Measurements from ENCODE around the gene GBGT1. TPM values are rescaled to one million over a fixed set of nuclear protein-coding genes. Genes with fewer than 3 reads are reported as not detected.
"Not testable (repeated sequence)": the region's sequence is repeated elsewhere in the genome, so short reads cannot be mapped to it uniquely, and the experiment has no call there.

The GBGT1 gene
- 1 to 10 TPM in 5 of 6 donors, under 1 TPM in 1; 0.96 to 4.0 (median 2.4) TPM for polyA plus RNA-seq (ENCODE audit: low read depth in 6 of 6)

- H3K4me3 Mint-ChIP-seq = peak within 1 kb of the TSS; percentile 85 to 95 (median 90)
- peaks cover 21 to 31% (median 26%) of the 10 kb centered on the region in 3 donors for H3K4me1 Mint-ChIP-seq
- peak within 1 kb of the TSS; percentile 79 to 93 (median 88) for H3K27ac Mint-ChIP-seq
- no peaks in the 10 kb centered on the region for H3K9me3 Mint-ChIP-seq
- ATAC-seq (ENCODE audit: low read depth in 2 of 2) = peak; percentile 82 to 86
- DNase-seq = peak; percentile 72
- H3K36me3 Mint-ChIP-seq = peaks cover 0 to 9% of the 10 kb centered on the region in 2 donors
- peaks cover 4 to 8% (median 7%) of the 10 kb centered on the region in 3 donors for H3K27me3 Mint-ChIP-seq
These were observed at the start of gene GBGT1 for GRCh38 chr9:133163504-133164172. Gene GBGT1 (minus strand): TSS chr9:133163914. CDS start chr9:133162412, 1,502 bp downstream.

- Mint-ChIP-seq H3K36me3 (no peaks in the 10 kb centered on the region), H3K4me3 (no peak overlapping the region), H3K27ac (no peak overlapping the region), H3K27me3 (peaks cover 13 to 56% (median 48%) of the 10 kb centered on the region in 3 donors), H3K9me3 (peaks cover 0 to 21% (median 8%) of the 10 kb centered on the region in 7 donors), H3K4me1 (no peaks in the 10 kb centered on the region)
- DNase-seq = no peak
- ATAC-seq (ENCODE audit: low read depth in 2 of 2) = no peak
These were observed 46.9 kb upstream of the GBGT1 start for GRCh38 chr9:133210609-133211008.

- H3K4me1 Mint-ChIP-seq = no peaks in the 10 kb centered on the region
- ATAC-seq (ENCODE audit: low read depth in 2 of 2) = no peak
- H3K27ac Mint-ChIP-seq = no peak overlapping the region
- H3K27me3 Mint-ChIP-seq = peaks cover 10 to 56% (median 49%) of the 10 kb centered on the region in 3 donors
- no peaks in the 10 kb centered on the region for H3K36me3 Mint-ChIP-seq
- H3K4me3 Mint-ChIP-seq = no peak overlapping the region
- no peak for DNase-seq
- H3K9me3 Mint-ChIP-seq = peaks cover 0 to 17% (median 6%) of the 10 kb centered on the region in 7 donors
These were observed 46.5 kb upstream of the GBGT1 start for GRCh38 chr9:133210202-133210532.

- not testable (repeated sequence) for ATAC-seq (ENCODE audit: low read depth in 2 of 2); H3K4me3 Mint-ChIP-seq; DNase-seq
These were observed 45.9 kb upstream of the GBGT1 start for GRCh38 chr9:133209327-133210201.

GRCh38 chr9:133208880-133209300 is 45.2 kb upstream of the GBGT1 start, which contains the start of gene OBP2B:
Gene OBP2B (minus strand): TSS chr9:133209250. CDS start chr9:133209199, 51 bp downstream.
- not testable (repeated sequence) for H3K27ac Mint-ChIP-seq; H3K9me3 Mint-ChIP-seq; H3K4me3 Mint-ChIP-seq; DNase-seq; H3K36me3 Mint-ChIP-seq; H3K4me1 Mint-ChIP-seq; ATAC-seq (ENCODE audit: low read depth in 2 of 2)
- H3K27me3 Mint-ChIP-seq = peaks cover 5 to 51% (median 49%) of the 10 kb centered on the region in 3 donors

More at GRCh38 chr9:133209327-133210201, 45.9 kb upstream of the GBGT1 start:
- Mint-ChIP-seq H3K9me3 (peaks cover 0 to 12% (median 3%) of the 10 kb centered on the region in 7 donors), H3K27me3 (peaks cover 5 to 56% (median 50%) of the 10 kb centered on the region in 3 donors)
- not testable (repeated sequence) for H3K4me1 Mint-ChIP-seq, H3K36me3 Mint-ChIP-seq, H3K27ac Mint-ChIP-seq

GRCh38 chr9:133208171-133208879 is 44.6 kb upstream of the GBGT1 start:
- not testable (repeated sequence) for H3K27ac Mint-ChIP-seq; H3K9me3 Mint-ChIP-seq; ATAC-seq (ENCODE audit: low read depth in 2 of 2); H3K36me3 Mint-ChIP-seq; DNase-seq; H3K4me3 Mint-ChIP-seq; H3K4me1 Mint-ChIP-seq
- peaks cover 5 to 51% (median 48%) of the 10 kb centered on the region in 3 donors for H3K27me3 Mint-ChIP-seq

GRCh38 chr9:133207540-133208170 is 43.9 kb upstream of the GBGT1 start:
- Mint-ChIP-seq H3K27ac (peak overlapping the region in 1 of 6 donors; percentile 87), H3K9me3 (peaks cover 0 to 6% (median 3%) of the 10 kb centered on the region in 7 donors), H3K4me1 (no peaks in the 10 kb centered on the region), H3K36me3 (no peaks in the 10 kb centered on the region), H3K4me3 (no peak overlapping the region), H3K27me3 (peaks cover 5 to 53% (median 49%) of the 10 kb centered on the region in 3 donors)
- ATAC-seq (ENCODE audit: low read depth in 2 of 2) = no peak
- DNase-seq = no peak

- Mint-ChIP-seq H3K4me1 (no peaks in the 10 kb centered on the region), H3K4me3 (no peak overlapping the region), H3K27ac (no peak overlapping the region), H3K27me3 (peaks cover 5 to 54% (median 50%) of the 10 kb centered on the region in 3 donors), H3K9me3 (peaks cover 0 to 6% (median 2%) of the 10 kb centered on the region in 7 donors), H3K36me3 (no peaks in the 10 kb centered on the region)
- ATAC-seq (ENCODE audit: low read depth in 2 of 2) (no peak), DNase-seq (no peak)
These were observed 43.4 kb upstream of the GBGT1 start for GRCh38 chr9:133207021-133207531.

GRCh38 chr9:133205996-133206931 is 42.5 kb upstream of the GBGT1 start:
- peaks cover 5 to 53% (median 42%) of the 10 kb centered on the region in 3 donors for H3K27me3 Mint-ChIP-seq
- DNase-seq (no peak), ATAC-seq (ENCODE audit: low read depth in 2 of 2) (no peak)
- no peaks in the 10 kb centered on the region for H3K4me1 Mint-ChIP-seq
- no peak overlapping the region for H3K27ac Mint-ChIP-seq
- no peak overlapping the region for H3K4me3 Mint-ChIP-seq
- H3K9me3 Mint-ChIP-seq = peaks cover 0 to 5% (median 0%) of the 10 kb centered on the region in 7 donors
- no peaks in the 10 kb centered on the region for H3K36me3 Mint-ChIP-seq

GRCh38 chr9:133205481-133205887 is 41.8 kb upstream of the GBGT1 start:
- H3K4me1 Mint-ChIP-seq; H3K9me3 Mint-ChIP-seq; ATAC-seq (ENCODE audit: low read depth in 2 of 2); DNase-seq; H3K4me3 Mint-ChIP-seq; H3K36me3 Mint-ChIP-seq; H3K27ac Mint-ChIP-seq: not testable (repeated sequence)
- H3K27me3 Mint-ChIP-seq = peaks cover 11 to 52% (median 39%) of the 10 kb centered on the region in 3 donors

- ATAC-seq (ENCODE audit: low read depth in 2 of 2) (no peak), DNase-seq (no peak)
- Mint-ChIP-seq H3K27ac (no peak overlapping the region), H3K4me1 (peaks cover 0 to 11% (median 5%) of the 10 kb centered on the region in 3 donors), H3K27me3 (peaks cover 13 to 52% (median 39%) of the 10 kb centered on the region in 3 donors), H3K36me3 (peaks cover 0 to 6% of the 10 kb centered on the region in 2 donors), H3K9me3 (peaks cover 0 to 3% (median 0%) of the 10 kb centered on the region in 7 donors), H3K4me3 (no peak overlapping the region)
These were observed 41.3 kb upstream of the GBGT1 start for GRCh38 chr9:133204993-133205336.

Data from naive B cell (primary cell).